Erythroblast (primary cell): ENCODE results near the gene EML1.

Experiments
- GATA1 ChIP-seq: IDR thresholded peaks from 2 replicates; pipeline ENCODE4 v1.6.1; 2011; ENCODE audit warnings: low read depth, mild to moderate bottlenecking, control low read depth, low read length, moderate library complexity
- POLR2A ChIP-seq: IDR thresholded peaks from 2 replicates; pipeline ENCODE4 v1.6.1; 2011; ENCODE audit warnings: mild to moderate bottlenecking, low read length

GRCh38 chr14:99831303-99831702 lies 38.1 kb downstream of the EML1 start:
- no peak for TF ChIP-seq POLR2A
- TF ChIP-seq GATA1: no peak
